HepG2 (cell line): ENCODE results near the gene NEU1. TPM values are rescaled to one million over a fixed set of nuclear protein-coding genes. Genes with fewer than 3 reads are reported as not detected.

Source experiments
- ATAD3A ChIP-seq: sonication (generic); formaldehyde crosslinking; IDR thresholded peaks from 2 replicates; pipeline ENCODE4 v1.4.0; 2020; ENCODE audit warnings: missing genetic modification reagents
- BCLAF1 ChIP-seq: fragments of 450-650 bp; IDR thresholded peaks from 2 replicates; pipeline ENCODE4 v1.6.1; 2017; ENCODE audit warnings: mild to moderate bottlenecking
- DRAP1 ChIP-seq: IDR thresholded peaks from 2 replicates; pipeline ENCODE4 v1.6.1; 2016; ENCODE audit warnings: missing genetic modification reagents, missing compliant biosample characterization
- HNRNPH1 ChIP-seq: fragments of 200-400 bp; formaldehyde crosslinking; optimal IDR thresholded peaks from 2 replicates; pipeline ENCODE3; 2017; ENCODE audit warnings: mild to moderate bottlenecking, low read depth, low read length
- IKZF4 ChIP-seq: sonication (generic); formaldehyde crosslinking; IDR thresholded peaks from 2 replicates; pipeline ENCODE4 v1.5.1; 2020; ENCODE audit warnings: borderline replicate concordance, mild to moderate bottlenecking, low read depth, missing genetic modification reagents; ENCODE audit errors: not compliant biosample characterization
- JARID2 ChIP-seq: sonication (generic); formaldehyde crosslinking; IDR thresholded peaks from 2 replicates; pipeline ENCODE4 v1.8.1; 2023; ENCODE audit warnings: missing genetic modification reagents, inconsistent platforms; ENCODE audit not compliant: insufficient replicate concordance
- KLF6 ChIP-seq: IDR thresholded peaks from 2 replicates; pipeline ENCODE4 v1.8.0; 2016; ENCODE audit warnings: missing biosample characterization, missing genetic modification reagents
- MBD4 ChIP-seq: IDR thresholded peaks from 2 replicates; pipeline ENCODE4 v1.6.1; 2012; ENCODE audit warnings: low read length, inconsistent platforms, borderline replicate concordance
- MTERF4 ChIP-seq: sonication (generic); formaldehyde crosslinking; IDR thresholded peaks from 2 replicates; pipeline ENCODE4 v1.8.0; 2023; ENCODE audit warnings: mild to moderate bottlenecking, missing genetic modification reagents
- NCOR1 ChIP-seq: fragments of 200-600 bp; sonication (generic); IDR thresholded peaks from 2 replicates; pipeline ENCODE4 v1.7.0; 2017; ENCODE audit warnings: antibody characterized with exemption, low read length, borderline replicate concordance
- NPAS2 ChIP-seq: sonication (generic); formaldehyde crosslinking; IDR thresholded peaks from 2 replicates; pipeline ENCODE4 v1.8.0; 2022; ENCODE audit warnings: mild to moderate bottlenecking, missing genetic modification reagents, borderline replicate concordance
- PATZ1 ChIP-seq: sonication (generic); formaldehyde crosslinking; IDR thresholded peaks from 2 replicates; pipeline ENCODE4 v1.4.0; 2020; ENCODE audit warnings: missing genetic modification reagents
- SMAD9 ChIP-seq: sonication (generic); formaldehyde crosslinking; IDR thresholded peaks from 2 replicates; pipeline ENCODE4 v1.5.1; 2020; ENCODE audit warnings: mild to moderate bottlenecking, missing genetic modification reagents
- SNAPC2 ChIP-seq: sonication (generic); formaldehyde crosslinking; IDR thresholded peaks from 2 replicates; pipeline ENCODE4 v1.8.1; 2022; ENCODE audit warnings: mild to moderate bottlenecking, missing genetic modification reagents
- TRIM24 ChIP-seq: sonication (generic); formaldehyde crosslinking; IDR thresholded peaks from 2 replicates; pipeline ENCODE4 v1.8.0; 2022; ENCODE audit warnings: mild to moderate bottlenecking, missing genetic modification reagents
- ZFP90 ChIP-seq: sonication (generic); formaldehyde crosslinking; IDR thresholded peaks from 2 replicates; pipeline ENCODE4 v1.8.0; 2022; ENCODE audit warnings: missing genetic modification reagents, mild to moderate bottlenecking, inconsistent platforms, borderline replicate concordance
- ZGPAT ChIP-seq: IDR thresholded peaks from 2 replicates; pipeline ENCODE4 v1.6.1; 2016; ENCODE audit warnings: mild to moderate bottlenecking
- ZNF136 ChIP-seq: sonication (generic); formaldehyde crosslinking; IDR thresholded peaks from 2 replicates; pipeline ENCODE4 v1.8.1; 2022; ENCODE audit warnings: low read depth, mild to moderate bottlenecking, moderate library complexity, missing genetic modification reagents
- ZNF747 ChIP-seq: sonication (generic); formaldehyde crosslinking; IDR thresholded peaks from 2 replicates; pipeline ENCODE4 v1.8.1; 2023; ENCODE audit warnings: missing genetic modification reagents, mild to moderate bottlenecking, borderline replicate concordance
- ZSCAN21 ChIP-seq: sonication (generic); formaldehyde crosslinking; IDR thresholded peaks from 2 replicates; pipeline ENCODE4 v1.8.0; 2022; ENCODE audit warnings: mild to moderate bottlenecking, missing genetic modification reagents, moderate library complexity, borderline replicate concordance
- polyA plus RNA-seq, 8 experiments: library from polyadenylated mRNA; depleted of rRNA in 3 of 8; stranded (reverse) in 7 of 8; unstranded in 1 of 8; fragments of >200 nt; fragmentation: Illumina TruSeq in 4 of 8; extraction: Trizol in 4 of 8; gene quantifications; 2 replicates each; pipeline versions ENCODE4 v1.2.1 to v1.2.3, GENCODE V29; 2011 to 2016; ENCODE audit warnings: low read depth in 4 of 8, missing spikeins in 1 of 8, mixed read lengths in 1 of 8; ENCODE audit not compliant: insufficient read depth in 1 of 8
- total RNA-seq, 5 experiments: library from RNA; depleted of rRNA; stranded (reverse); fragments of >200 nt; fragmentation: Illumina TruSeq; extraction: Trizol; gene quantifications; 2 replicates each; pipeline ENCODE4 v1.2.3, GENCODE V29; 2016; ENCODE audit warnings: low read depth in 1 of 5

NEU1 gene
- total and polyA plus RNA-seq, 2 of the 13 experiments (the other 11 are each of a cell fraction or from before 2014, with no cell fraction given), result 215 to 297 TPM

- TF ChIP-seq MBD4 (0 out of 2 replicates have a peak, but pooled peaks have one; percentile 75), ATAD3A (CRISPR knock-in tag) (peak; percentile 28; the same call in 1 of the 2 replicates), ZNF747 (CRISPR knock-in tag) (no peak; the same call in 1 of the 2 replicates), SMAD9 (CRISPR knock-in tag) (peak; percentile 72; the same call in 1 of the 2 replicates), TRIM24 (CRISPR knock-in tag) (no peak), ZGPAT (CRISPR knock-in tag) (peak; percentile 83), ZSCAN21 (CRISPR knock-in tag) (0 out of 2 replicates have a peak, but pooled peaks have one; percentile 88), HNRNPH1 (peak; percentile 97), NPAS2 (no peak), BCLAF1 (no peak), JARID2 (CRISPR knock-in tag) (peak; percentile 92), SNAPC2 (CRISPR knock-in tag) (peak; percentile 66), MTERF4 (CRISPR knock-in tag) (peak; percentile 45; the same call in 1 of the 2 replicates), ZFP90 (CRISPR knock-in tag) (peak; percentile 91; the same call in 1 of the 2 replicates), ZNF136 (CRISPR knock-in tag) (peak; percentile 96), IKZF4 (peak; percentile 96), DRAP1 (CRISPR knock-in tag) (peak; percentile 100), KLF6 (CRISPR knock-in tag) (peak; percentile 88; the same call in 1 of the 2 replicates), NCOR1 (peak; percentile 58; the same call in 1 of the 2 replicates), PATZ1 (CRISPR knock-in tag) (peak; percentile 33)
These were observed 28.0 kb downstream of the NEU1 start (continued) for GRCh38 chr6:31834367-31835250.
